Measurements from ENCODE around the gene DLG2.

- TF ChIP-seq CTCF (IDR thresholded peaks at IDR 0.05) (peak; percentile 25 to 47 (median 46)), POLR2A (IDR thresholded peaks at IDR 0.05) (no peak), EP300 (IDR thresholded peaks at IDR 0.05) (no peak)
Measured at GRCh38 chr11:83836883-83837654, 1790.1 kb downstream of the DLG2 start.

Measured in ovary (tissue), 3 donors.